ENCODE results near the gene UPK3A. TPM values are rescaled to one million over a fixed set of nuclear protein-coding genes. Genes with fewer than 3 reads are reported as not detected.
A peak's percentile ranks its signal among the peaks of the same experiment; 100 is the strongest.

The UPK3A gene
- total and polyA plus RNA-seq, 2 of the 13 experiments (the other 11 are each of a cell fraction or from before 2014, with no cell fraction given): 10.5 to 13.8 TPM

DNA sequence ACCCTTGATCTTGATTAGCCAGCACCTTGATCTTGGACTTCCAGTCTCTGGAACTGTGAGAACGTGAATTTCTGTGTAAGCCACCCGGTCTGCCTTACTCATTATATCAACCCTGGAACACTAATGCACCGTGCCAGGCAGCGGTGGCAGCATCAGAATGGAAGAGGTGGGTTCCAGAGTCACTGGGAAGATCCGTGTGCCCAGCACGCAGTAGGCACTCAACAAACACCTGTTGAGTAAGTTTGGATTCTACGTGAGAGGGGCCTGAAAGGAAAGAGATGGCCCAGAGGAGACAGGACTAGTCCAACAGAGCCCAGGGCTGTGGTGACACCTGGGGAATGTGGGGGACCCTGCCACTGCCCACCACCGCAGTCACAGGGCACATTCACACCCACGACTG is 6.6 kb upstream of the UPK3A start:
- POLR2A ChIA-PET: no interaction called here
- Histone ChIP-seq H3K27ac (ENCODE audit: extremely low read length, insufficient read depth, low read length) (peak overlapping the region; percentile 98), H3K79me2 (ENCODE audit: insufficient read depth, low read length) (no peaks in the 10 kb centered on the region), H3K36me3 (replicated peaks in 1 of 2; ENCODE audit: control insufficient read depth in 1 of 2, insufficient read depth in 2 of 2, low read length in 2 of 2) (no peaks in the 10 kb centered on the region), H3K4me2 (ENCODE audit: low read depth, low read length) (no peak overlapping the region), H3K4me1 (ENCODE audit: insufficient read depth, low read length) (peaks cover 96% of the 10 kb centered on the region), H3K9me3 (ENCODE audit: low read length) (no peaks in the 10 kb centered on the region), H2AFZ (ENCODE audit: low read length) (no peak overlapping the region), H4K20me1 (ENCODE audit: insufficient read depth, low read length) (no peaks in the 10 kb centered on the region), H3K9ac (ENCODE audit: insufficient read depth, low read depth, low read length) (no peak overlapping the region; the same call in 1 of the 2 replicates), H3K27me3 (ENCODE audit: control insufficient read depth in 1 of 2, insufficient read depth in 2 of 2, low read length in 2 of 2) (no peaks in the 10 kb centered on the region), H3K4me3 (replicated peaks in 1 of 3; ENCODE audit: insufficient read depth in 1 of 3, low read depth in 2 of 3, low read length in 3 of 3) (no peak overlapping the region)
- in situ Hi-C loops (cut with HindIII; ENCODE audit: extremely low pct_ligation_motif_present, low pct_unique_long_range_greater_than_20kb) (no loop called here), intact Hi-C loops (cut with micrococcal nuclease; ENCODE audit: unreplicated experiment) (loop anchor here (2.0 kb wide), 1 partner anchor 31 kb away; the partner anchor contains the start of gene FAM118A)
- FAIRE-seq (no peak), DNase-seq (ENCODE audit: low spot score) (no peak), ATAC-seq (no peak)
- BruUV-seq (replicated peaks): no TSS peak
- CTCF ChIA-PET (ENCODE audit: low intra/inter-chr PET ratio, low total read pairs): no interaction called here
- WGBS (ENCODE audit: low lambda C conversion rate): 92% methylated on average over 9 of the region's 9 CpGs
- TF ChIP-seq, protein P1, sequence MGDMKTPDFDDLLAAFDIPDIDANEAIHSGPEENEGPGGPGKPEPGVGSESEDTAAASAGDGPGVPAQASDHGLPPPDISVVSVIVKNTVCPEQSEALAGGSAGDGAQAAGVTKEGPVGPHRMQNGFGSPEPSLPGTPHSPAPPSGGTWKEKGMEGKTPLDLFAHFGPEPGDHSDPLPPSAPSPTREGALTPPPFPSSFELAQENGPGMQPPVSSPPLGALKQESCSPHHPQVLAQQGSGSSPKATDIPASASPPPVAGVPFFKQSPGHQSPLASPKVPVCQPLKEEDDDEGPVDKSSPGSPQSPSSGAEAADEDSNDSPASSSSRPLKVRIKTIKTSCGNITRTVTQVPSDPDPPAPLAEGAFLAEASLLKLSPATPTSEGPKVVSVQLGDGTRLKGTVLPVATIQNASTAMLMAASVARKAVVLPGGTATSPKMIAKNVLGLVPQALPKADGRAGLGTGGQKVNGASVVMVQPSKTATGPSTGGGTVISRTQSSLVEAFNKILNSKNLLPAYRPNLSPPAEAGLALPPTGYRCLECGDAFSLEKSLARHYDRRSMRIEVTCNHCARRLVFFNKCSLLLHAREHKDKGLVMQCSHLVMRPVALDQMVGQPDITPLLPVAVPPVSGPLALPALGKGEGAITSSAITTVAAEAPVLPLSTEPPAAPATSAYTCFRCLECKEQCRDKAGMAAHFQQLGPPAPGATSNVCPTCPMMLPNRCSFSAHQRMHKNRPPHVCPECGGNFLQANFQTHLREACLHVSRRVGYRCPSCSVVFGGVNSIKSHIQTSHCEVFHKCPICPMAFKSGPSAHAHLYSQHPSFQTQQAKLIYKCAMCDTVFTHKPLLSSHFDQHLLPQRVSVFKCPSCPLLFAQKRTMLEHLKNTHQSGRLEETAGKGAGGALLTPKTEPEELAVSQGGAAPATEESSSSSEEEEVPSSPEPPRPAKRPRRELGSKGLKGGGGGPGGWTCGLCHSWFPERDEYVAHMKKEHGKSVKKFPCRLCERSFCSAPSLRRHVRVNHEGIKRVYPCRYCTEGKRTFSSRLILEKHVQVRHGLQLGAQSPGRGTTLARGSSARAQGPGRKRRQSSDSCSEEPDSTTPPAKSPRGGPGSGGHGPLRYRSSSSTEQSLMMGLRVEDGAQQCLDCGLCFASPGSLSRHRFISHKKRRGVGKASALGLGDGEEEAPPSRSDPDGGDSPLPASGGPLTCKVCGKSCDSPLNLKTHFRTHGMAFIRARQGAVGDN (CRISPR knock-in tag; IDR thresholded peaks at IDR 0.05): peak; percentile 39
- TF ChIP-seq YEATS4 (CRISPR knock-in tag; IDR thresholded peaks at IDR 0.05; ENCODE audit: borderline replicate concordance) (peak; percentile 15; the same call in 1 of the 2 replicates), ZBTB38 (CRISPR knock-in tag; IDR thresholded peaks at IDR 0.05) (peak; percentile 58; the same call in 1 of the 2 replicates), ZKSCAN1 (IDR thresholded peaks at IDR 0.05; ENCODE audit: low read length) (peak; percentile 12; the same call in 1 of the 2 replicates), SPEN (CRISPR knock-in tag; IDR thresholded peaks at IDR 0.05; ENCODE audit: low read depth) (0 out of 2 replicates have a peak, but pooled peaks have one; percentile 17)
- TF ChIP-seq, protein P2, sequence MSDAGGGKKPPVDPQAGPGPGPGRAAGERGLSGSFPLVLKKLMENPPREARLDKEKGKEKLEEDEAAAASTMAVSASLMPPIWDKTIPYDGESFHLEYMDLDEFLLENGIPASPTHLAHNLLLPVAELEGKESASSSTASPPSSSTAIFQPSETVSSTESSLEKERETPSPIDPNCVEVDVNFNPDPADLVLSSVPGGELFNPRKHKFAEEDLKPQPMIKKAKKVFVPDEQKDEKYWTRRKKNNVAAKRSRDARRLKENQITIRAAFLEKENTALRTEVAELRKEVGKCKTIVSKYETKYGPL (CRISPR knock-in tag; IDR thresholded peaks at IDR 0.05): no peak
